Measurements from ENCODE around the gene B9D2. TPM values are rescaled to one million over a fixed set of nuclear protein-coding genes. Genes with fewer than 3 reads are reported as not detected.

Gene B9D2
- total RNA-seq, 4 donors from 2014 or later = 1.6 to 4.8 (median 3.1) TPM

DNA sequence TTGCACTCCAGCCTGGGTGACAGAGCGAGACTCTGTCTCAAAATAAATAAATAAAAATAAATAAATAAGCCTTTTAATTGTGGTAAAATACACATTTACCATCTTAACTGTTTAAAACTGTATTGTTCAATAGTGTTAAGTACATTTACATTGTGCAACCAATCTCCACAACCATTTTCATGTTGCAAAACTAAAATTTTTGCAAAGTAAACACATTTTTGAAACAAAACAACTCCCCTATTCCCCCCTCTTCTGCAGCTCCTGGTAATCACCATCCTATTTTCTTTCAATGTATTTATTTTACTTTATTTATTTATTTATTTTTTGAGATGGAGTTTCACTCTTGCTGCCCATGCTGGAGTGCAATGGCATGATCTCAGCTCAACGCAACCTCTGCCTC is 5.8 kb upstream of the B9D2 start:
- TF ChIP-seq, protein P1, sequence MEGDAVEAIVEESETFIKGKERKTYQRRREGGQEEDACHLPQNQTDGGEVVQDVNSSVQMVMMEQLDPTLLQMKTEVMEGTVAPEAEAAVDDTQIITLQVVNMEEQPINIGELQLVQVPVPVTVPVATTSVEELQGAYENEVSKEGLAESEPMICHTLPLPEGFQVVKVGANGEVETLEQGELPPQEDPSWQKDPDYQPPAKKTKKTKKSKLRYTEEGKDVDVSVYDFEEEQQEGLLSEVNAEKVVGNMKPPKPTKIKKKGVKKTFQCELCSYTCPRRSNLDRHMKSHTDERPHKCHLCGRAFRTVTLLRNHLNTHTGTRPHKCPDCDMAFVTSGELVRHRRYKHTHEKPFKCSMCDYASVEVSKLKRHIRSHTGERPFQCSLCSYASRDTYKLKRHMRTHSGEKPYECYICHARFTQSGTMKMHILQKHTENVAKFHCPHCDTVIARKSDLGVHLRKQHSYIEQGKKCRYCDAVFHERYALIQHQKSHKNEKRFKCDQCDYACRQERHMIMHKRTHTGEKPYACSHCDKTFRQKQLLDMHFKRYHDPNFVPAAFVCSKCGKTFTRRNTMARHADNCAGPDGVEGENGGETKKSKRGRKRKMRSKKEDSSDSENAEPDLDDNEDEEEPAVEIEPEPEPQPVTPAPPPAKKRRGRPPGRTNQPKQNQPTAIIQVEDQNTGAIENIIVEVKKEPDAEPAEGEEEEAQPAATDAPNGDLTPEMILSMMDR (IDR thresholded peaks at IDR 0.05; ENCODE audit: low read depth) = no peak

DNA sequence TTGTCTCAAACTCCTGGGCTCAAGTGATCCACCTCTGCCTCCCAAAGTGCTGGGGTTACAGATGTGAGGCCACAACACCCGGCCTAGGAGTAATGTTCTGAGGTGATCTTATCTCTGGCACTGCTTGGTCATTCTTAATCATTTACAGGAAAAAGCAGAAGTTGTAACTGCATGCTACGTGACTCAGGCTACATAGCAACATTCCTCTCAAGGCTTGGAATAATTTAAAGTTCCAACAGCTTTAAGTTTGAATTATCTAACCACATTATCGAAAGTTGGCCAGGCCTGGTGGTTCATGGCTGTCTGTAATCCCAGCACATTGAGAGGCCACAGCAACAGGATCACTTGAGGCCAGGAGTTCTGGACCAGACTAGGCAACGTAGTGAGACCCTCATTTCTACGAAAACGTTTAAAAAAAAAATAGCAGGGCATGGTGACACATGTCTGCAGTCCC is 3.9 kb upstream of the B9D2 start:
- TF ChIP-seq, protein P1 (IDR thresholded peaks at IDR 0.05; ENCODE audit: low read depth) = no peak

DNA sequence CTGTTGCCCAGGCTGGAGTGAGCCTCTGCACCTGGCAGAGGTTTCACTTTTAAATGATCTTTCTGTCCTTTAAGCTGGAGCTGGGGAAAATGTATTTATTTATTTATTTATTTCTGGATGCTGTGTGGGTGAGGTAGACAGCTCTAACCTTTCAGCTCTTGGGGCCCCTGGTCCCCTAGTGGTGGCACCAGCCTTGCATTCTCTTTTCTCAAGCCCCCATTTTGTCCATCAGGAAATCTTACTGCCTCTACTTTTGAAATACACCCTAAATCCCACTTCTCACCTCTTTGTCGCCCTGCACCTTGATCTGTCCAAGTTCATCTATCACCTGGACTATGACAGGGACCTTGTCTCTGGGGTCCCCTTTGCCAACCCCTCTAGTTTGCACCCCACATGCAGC is 2.1 kb upstream of the B9D2 start:
- TF ChIP-seq, protein P1 (IDR thresholded peaks at IDR 0.05; ENCODE audit: low read depth) = no peak

DNA sequence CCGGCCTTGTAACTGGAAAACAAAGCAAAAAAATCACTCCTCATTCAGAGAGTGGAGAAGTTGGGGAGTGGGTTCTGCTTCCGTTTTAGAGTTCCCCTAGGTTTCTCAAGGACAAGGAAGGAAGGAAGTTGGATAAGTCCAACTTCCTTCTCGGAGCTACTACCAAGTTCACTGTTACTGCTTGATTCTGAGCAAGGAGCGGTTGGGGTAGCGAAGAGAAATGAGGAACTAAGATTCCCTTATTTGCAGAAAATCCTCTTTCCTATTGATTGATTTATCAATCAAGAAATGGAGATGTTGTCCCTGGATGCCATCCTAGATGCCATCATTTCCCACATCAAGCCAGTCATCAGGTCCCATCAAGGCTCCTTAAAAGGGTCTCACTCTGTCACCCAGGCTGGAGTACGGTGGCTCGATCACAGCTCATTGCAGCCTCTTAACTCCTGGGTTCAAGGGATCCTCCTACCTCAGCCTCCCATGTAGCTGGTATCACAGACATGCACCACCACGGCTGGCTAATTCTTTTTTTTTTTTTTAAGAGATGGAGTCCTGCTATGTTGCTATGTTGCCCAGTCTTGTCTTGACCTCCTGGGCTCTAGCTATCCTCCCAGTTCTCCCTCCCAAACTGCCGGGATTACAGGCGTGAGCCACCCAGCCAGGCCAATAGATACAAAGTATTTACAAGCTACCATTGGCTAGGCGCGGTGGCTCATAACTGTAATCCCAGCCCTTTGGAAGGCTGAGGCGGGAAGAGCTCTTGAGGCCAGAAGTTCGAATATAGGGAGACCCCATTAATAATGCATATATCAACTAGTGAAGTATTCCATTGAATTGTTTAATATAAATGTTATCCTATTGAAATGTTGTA is 809 bp upstream of the B9D2 start:
- TF ChIP-seq, protein P1 (IDR thresholded peaks at IDR 0.05; ENCODE audit: low read depth) = no peak

DNA sequence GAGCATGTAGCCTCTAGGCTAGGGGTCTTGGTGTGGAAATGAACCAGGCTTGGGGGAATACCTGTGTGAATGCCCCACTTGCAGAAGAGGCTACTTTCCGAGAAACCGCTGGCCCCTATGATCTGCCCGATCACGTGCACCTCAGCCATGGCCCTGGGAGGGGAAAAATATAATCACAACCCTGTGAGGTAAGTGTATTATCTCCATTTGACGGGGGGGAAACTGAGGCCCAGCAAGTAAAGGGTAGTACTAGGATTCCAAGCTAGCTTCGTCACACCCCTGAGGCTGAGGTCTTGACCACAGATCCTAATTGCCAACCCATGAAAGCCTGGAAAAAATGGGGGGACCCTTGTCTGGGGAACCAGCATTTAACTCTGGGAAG is 587 bp downstream of the B9D2 start:
- TF ChIP-seq, protein P1 (IDR thresholded peaks at IDR 0.05; ENCODE audit: low read depth) = no peak

DNA sequence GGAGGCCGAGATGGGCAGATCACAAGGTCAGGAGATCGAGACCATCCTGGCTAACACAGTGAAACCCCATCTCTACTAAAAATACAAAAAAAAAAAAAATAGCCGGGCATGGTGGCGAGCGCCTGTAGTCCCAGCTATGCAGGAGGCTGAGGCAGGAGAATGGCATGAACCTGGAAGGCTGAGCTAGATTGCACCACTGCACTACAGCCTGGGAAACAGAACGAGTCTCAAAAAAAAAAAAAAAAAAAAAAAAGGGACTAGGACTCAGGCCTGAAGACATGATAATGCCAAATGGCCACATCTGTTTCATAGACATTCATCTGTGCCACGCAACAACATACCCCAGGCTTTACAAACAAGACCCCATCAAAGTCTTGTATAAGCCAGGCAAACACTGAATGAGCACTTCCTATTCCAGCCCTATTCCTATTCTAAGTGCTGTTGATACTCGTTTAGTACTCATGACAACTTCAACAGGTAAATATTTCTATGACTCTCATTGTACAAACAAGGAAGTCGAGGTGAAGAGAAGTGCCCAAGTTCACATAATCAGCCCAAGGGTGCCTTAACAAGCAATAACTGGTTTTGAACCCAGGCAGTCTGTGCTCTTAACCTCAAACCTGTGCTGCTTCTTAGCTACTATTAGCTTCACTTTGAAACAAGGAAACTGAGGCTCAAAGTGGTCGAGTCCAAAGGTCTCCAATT is 1.7 kb downstream of the B9D2 start:
- TF ChIP-seq, protein P1 (IDR thresholded peaks at IDR 0.05; ENCODE audit: low read depth) = no peak

DNA sequence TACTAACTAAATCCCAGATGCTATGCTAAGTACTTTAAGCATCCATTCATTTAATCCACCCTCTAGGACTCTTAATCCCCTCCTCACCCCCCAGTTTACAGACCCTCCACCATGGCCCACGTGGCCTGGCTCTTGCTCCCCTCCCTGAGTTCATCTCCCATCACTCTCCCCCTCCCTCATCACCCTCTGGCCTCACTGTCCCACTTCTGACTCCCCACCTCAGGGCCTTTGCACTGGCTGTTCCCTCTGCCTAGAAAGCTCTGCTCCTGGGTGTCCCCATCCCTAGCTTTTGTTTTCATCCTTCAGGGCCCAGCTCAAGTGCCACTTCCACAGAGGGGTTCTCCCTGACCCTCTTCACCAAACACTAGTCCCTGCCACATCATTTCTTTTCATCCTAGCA is 4.2 kb downstream of the B9D2 start:
- TF ChIP-seq, protein P1 (IDR thresholded peaks at IDR 0.05; ENCODE audit: low read depth) = no peak

All from subcutaneous adipose tissue (tissue), 4 donors.